HG03342 (cell line): Measurements from ENCODE around the gene FLNA.

ENCODE experiments used
- ATAC-seq: cut with Tn5 transposase; IDR thresholded peaks from one replicate; pipeline ENCODE4 v1.9.1; 2021; ENCODE audit warnings: mild to moderate bottlenecking, moderate library complexity; ENCODE audit not compliant: unreplicated experiment

The FLNA gene

DNA sequence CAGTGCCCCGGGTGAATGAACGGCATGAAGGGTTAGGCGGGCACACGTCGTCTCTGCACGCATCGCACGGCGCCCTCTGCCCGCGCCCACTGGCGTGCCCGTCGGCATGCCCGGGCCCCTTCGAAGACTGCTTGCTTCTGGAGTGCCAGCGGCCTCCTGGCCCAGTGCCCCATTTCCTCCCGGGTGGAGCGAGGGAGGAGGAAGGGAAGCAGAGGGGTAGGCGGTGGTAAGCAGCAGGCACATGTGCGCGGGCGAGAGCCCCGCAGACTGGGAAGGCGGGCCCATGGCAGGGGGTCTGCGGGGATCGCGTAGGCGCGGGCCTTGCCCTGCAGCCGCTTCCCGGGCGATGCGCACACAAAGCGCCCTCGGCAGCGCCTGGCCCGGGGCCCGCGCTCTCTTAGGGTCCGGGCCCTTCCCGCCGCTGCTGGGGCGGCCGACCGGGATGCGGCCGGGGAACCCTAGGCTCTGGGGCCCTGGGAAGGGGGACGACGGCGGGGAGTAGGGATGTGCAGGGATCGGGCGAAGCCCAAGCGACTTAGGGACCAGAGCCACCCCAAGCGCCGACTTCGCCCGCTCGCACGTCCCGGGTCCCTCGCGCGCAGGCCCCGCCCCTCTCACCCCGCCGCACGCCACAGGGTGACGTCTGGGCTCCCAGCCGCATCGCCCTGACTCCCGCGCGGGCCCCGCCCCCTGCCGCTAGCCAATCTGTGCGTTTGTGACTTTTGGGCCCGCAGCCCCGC is 3.8 kb upstream of the FLNA start:
- ATAC-seq = peak; percentile 3

DNA sequence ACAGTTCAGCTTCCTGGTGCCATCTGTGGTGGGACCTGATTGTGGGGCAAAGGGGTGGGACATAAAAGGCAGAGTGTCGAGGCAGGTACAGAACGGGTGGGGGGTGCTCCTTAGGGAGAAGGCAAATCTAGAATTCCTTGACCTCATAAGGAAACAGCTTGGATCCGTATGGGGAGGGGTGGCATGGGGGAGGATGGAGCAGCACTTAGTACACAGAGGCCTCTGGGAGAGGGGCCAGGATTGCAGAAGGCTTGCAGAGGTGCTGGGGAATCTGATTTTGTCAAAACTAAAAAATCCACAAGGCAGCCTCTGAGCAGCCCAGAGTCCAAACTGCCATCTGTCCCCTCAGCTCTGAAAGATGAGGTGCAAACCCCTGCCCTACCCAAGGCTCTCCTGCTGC is 2.3 kb upstream of the FLNA start:
- ATAC-seq = no peak

DNA sequence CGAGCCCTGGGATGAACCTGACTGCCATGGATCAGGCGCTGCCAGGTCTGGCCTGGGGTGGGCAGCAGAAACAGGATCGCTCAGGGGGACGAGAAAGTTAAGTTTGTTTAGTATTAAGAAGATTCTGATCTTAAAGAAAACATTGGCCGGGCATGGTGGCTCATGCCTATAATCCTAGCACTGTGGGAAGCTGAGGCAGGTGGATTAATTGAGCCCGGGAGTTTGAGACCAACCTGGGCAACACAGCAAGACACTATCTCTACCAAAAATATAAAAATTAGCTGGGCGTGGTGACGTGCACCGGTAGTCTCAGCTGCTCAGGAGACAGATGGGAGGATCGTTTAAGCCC is 696 bp upstream of the FLNA start:
- no peak for ATAC-seq

DNA sequence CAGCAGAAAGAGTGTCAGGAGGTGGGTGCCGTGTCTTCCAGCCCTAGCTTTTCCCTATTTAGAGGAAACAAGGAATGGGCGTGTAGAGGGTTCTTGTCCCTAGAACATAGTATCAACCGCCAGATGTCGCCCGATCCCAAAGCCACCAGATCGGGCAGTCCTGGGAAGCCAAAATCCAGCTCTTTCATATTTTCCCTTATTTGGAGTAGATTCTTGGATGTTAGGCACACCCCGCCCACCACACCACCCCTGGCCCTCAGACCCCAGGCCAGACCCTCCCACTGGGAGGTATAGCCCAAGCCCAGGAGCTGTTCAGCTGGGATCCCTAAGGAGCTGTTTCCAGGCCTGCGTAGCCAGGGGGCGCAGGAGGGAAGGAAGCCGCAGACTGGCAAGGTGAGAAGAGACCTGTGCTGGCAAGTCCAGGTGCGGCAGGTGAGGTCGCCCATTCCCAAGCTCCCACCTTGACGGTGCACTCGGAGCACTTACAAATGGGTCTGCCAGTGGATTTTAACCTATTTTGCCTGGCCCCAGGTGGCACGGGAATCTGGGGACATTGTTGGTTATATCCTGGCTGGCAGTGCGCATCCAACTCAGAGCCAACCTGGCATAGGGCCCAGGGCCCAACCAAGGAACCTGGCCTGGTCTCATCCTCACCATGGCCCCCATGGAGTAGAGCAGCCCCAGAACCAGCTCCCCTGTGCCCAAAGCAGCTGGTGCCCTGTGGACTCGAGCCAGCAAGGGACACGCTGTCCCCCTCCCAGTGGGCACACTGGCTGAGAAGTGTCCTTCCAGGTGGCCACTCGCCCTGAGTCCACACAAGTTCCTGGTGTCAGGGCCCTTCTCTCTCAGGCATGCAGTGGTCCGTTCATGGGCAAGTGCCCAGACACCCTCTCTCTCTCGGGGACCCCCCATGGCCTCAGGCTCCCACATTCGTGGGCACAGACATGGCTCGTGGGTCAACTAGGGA is 811 bp downstream of the FLNA start:
- ATAC-seq = no peak

DNA sequence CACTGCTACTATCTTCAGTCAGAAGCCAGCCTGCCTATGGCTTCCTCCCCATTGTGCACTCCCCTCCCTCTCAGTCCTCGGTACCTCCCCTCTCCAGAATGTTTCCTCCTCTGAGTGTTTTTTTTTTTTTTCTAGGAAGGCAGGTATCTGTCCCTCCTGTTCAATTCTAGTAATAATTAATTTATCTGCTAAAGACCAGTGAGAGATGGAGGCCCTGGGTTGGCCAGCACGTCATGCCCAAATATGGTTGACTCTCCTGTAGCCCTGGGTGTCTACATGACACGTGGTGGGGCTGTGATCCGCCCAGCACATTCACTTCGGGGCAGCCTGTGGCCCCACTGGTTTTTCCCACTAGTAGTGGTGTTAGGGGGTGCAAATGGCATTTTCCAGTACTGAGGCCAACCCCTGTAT is 1.8 kb downstream of the FLNA start:
- no peak for ATAC-seq

DNA sequence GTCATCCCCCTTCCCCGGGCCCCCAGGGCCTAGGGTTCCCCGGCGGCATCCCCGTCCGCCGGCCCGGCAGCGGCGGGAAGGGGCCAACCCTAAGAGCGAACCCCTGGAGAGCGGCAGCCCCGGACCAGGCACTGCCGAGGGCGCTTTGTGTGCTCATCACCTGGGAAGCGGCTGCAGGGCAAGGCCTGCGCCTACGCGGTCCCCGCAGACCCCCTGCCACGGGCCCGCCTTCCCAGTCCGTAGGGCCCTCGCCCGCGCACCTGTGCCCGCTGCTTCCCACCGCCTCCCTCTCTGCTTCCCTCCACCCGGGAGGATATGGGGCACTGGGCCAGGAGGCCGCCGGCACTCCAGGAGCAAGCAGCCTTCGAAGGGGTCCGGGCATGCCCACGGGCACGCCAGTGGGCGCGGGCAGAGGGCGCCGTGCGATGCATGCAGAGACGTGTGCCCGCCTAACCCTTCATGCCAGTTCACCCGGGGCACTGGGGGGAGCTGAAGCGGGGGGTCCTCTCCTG is 2.6 kb downstream of the FLNA start:
- ATAC-seq = no peak

DNA sequence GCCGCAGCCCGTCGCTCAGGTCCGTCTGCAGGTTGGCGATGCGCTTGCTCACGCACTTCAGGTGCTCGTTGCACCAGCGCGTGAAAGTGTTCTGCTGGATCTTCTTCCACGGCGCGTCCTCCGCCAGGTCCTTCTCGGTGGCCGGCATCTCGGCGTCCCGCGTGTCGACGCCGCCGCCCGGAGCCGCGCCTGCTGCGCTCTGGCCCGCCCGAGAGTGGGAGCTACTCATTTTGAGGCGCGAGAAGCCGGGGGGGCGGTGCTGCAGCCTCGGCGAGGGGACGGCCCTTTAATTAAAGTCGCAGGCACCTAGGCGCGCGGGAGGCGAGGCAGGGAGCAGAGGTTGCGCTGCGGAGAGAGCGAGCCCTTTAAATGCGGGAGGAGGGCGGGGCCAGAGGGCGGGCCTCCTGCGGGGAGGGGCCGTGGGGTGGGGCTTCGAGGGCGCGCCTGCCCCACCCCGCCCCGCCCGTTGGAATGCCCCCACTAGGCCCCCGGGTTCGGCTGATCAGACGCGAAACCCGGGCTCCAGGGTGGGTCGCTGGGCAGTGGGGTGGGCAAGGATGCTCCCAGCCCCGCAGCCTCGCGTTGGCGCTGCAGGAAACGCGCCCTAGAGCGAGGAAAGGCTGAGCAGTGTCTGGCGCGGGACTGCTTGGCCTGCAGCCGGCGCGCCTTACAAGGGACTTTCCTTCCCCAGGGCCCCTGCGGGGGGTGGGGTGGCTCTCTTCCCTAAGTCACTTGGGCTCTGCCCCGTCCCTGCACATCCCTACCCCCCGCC is 3.2 kb downstream of the FLNA start:
- peak; percentile 63 for ATAC-seq

DNA sequence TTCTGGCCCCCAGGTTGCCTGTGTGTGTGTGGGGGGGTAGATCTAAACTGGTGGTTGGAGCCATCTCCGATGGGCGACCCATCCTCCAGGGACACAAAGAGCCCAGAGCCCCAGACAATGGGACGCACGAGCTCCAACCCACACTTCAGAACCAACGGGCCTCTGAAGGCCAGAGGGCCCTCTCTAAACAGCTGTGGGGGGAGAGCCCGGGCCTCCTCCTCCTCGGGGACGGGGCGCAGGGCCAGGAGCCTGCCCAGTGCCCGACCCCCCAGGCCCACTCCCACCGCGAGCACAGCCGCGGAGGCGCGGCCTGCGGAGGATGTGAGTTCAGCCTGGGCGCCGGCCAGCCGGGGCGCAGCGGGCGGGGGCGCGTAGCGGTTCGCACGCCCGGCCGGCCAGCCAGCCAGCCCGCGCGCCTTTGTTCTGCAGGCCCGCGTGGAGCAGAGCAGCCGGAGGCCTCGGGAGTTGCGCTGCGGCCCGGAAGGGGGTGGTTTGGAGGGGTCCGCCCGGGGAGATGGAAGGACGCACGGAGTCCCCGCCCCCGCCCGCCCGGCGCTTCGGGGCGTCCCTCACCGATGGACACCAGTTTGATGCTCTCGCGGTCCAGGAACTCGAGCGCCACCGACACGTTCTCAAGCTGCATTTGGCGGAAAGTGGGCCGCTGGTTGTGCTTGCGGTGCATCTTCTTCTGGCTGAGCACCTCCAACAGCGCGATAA is 4.0 kb downstream of the FLNA start:
- ATAC-seq = no peak

DNA sequence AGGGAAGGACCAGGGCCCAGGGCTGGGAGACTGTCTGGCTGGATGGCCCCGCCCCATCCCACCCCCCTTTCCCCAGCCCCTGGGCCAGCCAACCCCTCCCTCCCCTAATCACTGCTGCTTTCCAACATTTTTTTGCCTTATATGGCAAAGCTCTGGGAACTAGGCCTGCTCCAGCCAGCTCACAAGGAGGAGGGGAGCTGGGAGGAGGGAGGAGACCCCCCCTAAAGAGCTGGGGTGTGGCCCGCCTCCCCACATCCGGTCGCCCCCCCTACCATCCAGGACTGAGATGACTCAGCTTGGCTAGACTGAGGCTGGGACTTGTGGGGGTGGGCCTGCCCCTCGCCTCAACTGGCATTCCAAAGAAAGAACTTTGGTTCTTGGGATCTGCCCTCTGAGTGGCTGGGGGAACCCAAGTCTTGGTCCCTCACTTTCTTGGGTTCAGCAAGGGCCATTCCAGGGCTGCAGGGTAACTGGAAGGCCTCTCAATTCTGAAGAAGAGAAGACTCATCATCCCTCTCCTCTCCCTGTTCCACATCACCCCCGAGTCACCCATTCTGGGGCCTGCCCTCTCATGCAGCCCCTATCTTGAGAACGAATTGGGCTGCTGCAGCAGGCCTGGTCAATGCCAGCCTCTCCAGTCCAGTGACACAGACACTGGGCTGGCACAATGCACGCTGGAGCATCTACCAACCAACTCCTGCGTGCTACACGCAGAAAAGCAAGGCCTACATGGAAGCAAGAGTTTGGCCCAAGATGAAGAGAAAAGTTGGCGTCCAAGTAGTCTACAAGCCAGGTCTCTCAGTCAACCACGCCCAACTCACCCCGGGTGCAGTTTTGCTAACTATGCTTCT is 4.8 kb downstream of the FLNA start:
- ATAC-seq = no peak

DNA sequence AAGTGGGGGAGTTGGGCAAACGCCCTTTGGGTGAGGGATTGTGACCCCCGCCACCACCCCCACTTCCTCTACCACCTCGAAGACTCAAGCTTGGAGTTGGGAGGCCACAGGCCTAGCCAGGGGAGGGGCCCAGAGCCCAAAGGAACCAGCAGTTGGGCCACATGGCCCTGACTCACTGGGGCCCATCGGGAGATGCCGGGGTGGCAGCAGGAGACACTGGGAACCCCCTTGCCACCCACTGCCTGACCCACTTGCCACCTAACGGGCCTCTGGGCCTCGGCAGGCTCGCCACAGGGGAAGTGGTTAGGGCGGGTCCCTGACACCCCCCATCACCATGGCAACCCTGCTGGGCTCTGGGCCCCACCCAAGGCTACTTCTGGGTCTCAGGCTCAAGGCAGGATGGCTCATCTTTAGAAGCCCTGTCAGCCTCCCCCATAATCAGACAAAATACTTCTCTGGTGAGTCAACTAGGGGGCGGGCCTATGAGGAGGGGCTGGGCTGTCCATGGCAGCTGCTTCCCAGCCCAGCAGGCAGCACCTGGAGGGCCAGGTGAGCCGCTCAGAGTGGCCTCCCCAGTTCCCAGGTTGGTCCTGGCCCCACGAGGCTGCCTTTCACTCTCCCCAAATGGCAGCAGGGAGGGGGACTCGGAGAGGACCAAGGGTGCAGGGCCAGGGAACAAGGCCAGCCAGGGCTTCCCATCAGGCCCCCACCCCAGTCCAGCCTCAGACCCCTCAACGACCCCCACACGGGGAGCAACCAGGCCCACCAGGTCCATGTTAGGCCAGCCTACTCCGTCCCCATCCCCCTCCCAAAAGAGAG is 5.6 kb downstream of the FLNA start:
- ATAC-seq = no peak

DNA sequence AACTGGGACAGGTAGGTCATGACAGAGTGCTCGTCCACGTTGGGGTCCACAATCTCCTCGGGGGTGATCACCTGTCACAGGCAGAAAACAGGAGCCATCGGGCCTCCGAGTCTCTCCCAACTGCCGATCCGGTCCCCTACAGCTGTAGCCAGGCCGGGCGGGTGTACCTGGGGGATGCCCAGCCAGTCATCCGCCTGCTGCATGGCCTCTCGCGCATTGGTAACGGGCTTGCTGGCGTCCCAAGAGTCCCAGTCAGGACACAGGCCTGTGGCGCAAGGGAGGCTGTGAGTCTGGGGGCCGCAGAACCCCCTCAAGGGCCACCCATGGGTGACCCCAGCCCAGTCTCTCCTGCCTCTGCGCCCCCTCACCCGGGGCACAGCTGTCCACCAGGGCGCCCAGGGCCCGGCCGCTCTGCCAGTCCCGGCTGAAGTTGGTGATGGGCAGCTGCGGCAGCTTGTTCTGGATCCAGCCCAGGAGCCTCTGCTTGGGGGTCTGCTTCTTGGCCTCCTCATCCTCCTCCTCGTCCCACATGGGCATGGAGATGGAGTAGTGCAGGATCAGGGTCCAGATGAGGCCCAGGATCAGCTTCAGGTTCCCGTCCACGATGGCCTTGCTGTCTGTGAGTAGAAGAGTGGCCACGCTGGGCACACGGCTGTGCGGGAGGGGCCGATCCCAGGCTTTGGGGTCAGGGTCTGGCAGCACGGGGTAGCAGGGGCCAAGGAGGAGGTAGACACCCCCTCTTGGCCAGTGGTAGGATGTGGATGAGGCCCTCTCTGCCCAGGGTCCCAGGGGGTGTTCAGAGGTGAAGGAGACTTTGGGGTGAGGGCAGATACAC is 6.7 kb downstream of the FLNA start:
- no peak for ATAC-seq

DNA sequence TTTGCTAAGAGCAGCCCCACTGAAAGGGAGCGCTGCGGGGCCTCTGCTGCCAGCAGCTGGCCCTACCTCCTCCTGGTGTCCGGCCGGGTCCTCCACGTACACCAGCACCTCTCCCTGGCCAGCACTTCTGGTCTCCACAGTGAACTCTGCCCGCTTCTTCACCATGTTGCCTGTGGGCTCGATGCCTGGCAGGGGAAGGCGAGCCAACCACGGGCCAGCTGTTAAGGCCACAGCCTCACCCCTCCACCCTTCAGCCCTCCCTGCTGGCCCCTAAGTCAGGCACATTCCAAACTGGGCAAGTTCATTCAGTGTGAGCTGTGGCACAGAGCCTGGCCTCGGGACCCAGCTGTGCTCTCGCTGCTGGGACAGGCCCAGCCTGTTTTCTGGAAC is 7.8 kb downstream of the FLNA start:
- ATAC-seq = no peak

DNA sequence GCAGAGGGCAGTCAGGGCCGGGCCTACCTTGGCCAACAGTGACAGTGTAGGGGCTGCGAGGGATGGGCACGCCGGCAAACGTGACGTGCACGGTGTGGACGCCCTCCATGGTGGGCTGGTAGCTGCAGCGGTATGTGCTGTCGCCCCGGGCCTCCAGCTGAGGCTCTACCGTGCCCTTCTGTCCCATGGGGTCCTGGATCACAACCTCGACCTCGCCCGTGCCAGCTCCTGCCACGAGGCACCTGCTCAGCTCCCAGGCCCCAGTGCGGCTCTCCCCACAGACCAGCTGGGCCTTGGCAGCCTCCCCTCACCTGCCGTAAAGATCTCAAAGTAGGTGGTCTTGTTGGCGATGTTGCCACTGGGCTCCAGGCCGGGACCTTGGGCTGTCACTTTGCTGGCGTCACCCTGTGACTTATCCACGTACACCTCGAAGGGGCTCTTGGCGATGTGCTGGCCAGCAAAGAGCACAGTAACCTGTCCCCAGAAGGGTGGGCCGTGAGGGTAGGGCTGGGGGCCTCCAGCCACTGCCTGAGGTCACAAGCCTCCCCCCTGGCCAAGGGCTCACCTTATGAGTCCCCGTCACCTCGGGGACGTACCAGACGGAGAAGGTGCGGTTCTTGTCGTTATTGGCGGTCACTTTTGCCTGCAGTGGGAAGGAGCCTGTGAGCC is 8.3 kb downstream of the FLNA start:
- ATAC-seq = no peak

DNA sequence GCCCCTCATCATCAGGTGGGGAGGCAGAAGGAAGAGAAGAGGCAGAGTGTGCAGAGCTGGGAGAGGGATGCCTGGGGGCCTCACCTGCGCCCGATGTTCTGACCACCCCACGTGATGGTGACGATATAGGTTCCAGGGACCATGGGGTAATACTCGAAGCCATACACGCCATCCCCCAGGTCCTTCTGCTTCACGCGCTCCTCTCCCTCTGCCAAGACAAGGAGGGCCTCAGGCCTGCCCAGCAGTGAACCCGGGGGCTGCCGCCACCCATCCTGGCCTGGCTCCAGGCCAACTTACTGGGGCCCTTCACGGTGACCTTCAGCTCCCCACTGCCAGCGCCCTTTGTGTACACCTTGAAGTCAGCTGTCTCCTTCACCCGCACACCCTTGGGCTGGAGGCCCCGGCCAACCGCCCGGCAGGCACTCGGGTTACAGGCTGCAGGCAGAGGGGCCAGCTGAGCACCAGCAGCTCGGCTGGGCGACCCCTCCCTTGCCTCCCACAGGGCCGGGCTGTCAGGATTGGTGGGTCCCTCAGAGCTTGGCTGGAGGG is 9.3 kb downstream of the FLNA start:
- no peak for ATAC-seq

DNA sequence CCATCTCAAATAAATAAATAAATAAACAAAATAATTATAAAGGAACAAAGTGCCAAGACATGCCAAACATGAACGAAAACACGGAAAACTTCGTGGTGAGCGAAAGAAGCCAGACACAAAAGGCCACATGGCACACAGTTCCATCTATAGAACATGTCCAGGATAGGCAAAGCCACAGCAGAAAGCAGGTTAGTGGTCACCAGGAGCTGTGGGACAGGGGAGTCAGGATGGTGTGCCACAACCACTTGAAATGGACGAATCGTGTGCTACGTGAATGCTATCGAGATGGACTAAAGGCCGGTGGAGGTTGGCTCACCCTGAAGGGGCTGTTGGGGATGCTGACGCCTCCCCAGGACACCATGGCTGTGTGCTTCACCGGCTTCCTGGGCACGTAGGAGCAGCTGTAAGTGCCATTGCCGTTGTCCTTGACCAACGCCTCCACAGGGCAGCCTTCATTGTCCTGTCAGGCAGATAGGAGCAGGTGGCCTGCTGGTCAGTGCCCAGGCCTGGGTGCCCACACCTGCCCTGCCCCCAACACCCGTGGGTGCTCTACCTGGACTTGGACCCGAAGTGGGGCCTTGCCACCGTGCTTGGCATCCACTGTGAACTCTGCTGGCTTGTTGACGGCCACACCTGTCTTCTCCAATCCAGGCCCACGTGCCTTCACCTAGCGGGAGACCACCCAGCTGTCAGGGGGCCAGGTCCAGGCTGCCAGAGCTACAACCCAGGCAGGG is 10.6 kb downstream of the FLNA start:
- ATAC-seq = no peak

DNA sequence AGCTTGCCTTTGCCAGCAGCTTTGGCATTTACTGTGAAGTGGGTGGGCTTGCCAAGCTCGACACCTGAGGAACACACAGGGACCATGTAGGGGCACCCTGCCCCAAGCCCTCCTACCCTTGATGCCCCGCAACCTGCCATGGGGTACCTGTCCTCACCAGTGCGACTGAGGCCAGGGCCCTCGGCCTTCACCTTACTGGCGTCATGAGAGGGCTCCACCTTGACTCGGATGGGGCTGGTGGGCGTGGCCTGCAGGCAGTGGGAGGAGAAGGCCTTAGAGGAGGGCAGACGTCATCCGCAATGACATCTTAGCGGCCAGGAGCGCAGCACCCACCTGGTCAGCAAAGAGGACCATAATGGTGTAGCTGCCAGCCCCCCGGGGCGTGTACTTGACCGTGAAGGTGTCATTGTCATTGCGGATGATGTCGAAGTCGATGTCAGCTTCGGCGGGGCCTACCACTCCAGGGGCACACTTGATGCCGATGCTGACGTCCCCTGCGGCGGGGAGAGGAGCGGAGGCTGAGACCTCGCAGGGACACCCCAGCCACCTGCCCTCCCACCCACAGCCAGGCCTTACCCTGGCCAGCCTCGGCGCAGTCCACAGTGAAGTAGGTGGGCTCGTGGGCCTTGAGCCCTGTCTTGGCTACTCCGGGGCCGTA is 12.2 kb downstream of the FLNA start:
- ATAC-seq = no peak
